ENCODE data around the gene TLX3.

The TLX3 gene

GRCh38 chr5:171306166-171306565, 2.9 kb upstream of the TLX3 start:
- FAIRE-seq (no peak), DNase-seq (ENCODE audit: low spot score) (no peak)

- DNase-seq (ENCODE audit: low spot score) (no peak), FAIRE-seq (no peak)
These were observed 2.1 kb upstream of the TLX3 start for GRCh38 chr5:171306781-171307591.

GRCh38 chr5:171307789-171308452, 1.1 kb upstream of the TLX3 start:
- FAIRE-seq (no peak), DNase-seq (ENCODE audit: low spot score) (no peak)

- no peak for DNase-seq (ENCODE audit: low spot score)
- no peak for FAIRE-seq
These were observed 496 bp downstream of the TLX3 start for GRCh38 chr5:171309276-171310211.

- FAIRE-seq = no peak
These were observed 1.3 kb downstream of the TLX3 start for GRCh38 chr5:171310212-171310818.

GRCh38 chr5:171310819-171311321, 1.8 kb downstream of the TLX3 start:
- no peak for FAIRE-seq
- no peak for DNase-seq (ENCODE audit: low spot score)

More at GRCh38 chr5:171310212-171310818, 1.3 kb downstream of the TLX3 start:
- DNase-seq (ENCODE audit: low spot score) = no peak

- no peak for FAIRE-seq
- DNase-seq (ENCODE audit: low spot score) = no peak
These were observed 2.5 kb downstream of the TLX3 start for GRCh38 chr5:171311322-171312077.

GRCh38 chr5:171312129-171312974, 3.3 kb downstream of the TLX3 start:
- FAIRE-seq = no peak
- no peak for DNase-seq (ENCODE audit: low spot score)

- FAIRE-seq (no peak), DNase-seq (ENCODE audit: low spot score) (no peak)
These were observed 4.6 kb downstream of the TLX3 start for GRCh38 chr5:171313481-171314206.

- FAIRE-seq (no peak), DNase-seq (ENCODE audit: low spot score) (no peak)
These were observed 5.8 kb downstream of the TLX3 start for GRCh38 chr5:171314728-171315385.

- FAIRE-seq = no peak
- no peak for DNase-seq (ENCODE audit: low spot score)
These were observed 6.4 kb downstream of the TLX3 start for GRCh38 chr5:171315386-171315891.

GRCh38 chr5:171315925-171316257, 6.8 kb downstream of the TLX3 start:
- no peak for DNase-seq (ENCODE audit: low spot score)
- no peak for FAIRE-seq

- FAIRE-seq = no peak
- DNase-seq (ENCODE audit: low spot score) = no peak
These were observed 7.4 kb downstream of the TLX3 start for GRCh38 chr5:171316258-171317121.

GRCh38 chr5:171317230-171317629, 8.2 kb downstream of the TLX3 start:
- FAIRE-seq = no peak
- DNase-seq (ENCODE audit: low spot score) = no peak

- FAIRE-seq (no peak), DNase-seq (ENCODE audit: low spot score) (no peak)
These were observed 9.0 kb downstream of the TLX3 start for GRCh38 chr5:171318026-171318425.

- FAIRE-seq (no peak), DNase-seq (ENCODE audit: low spot score) (no peak)
These were observed 12.4 kb downstream of the TLX3 start for GRCh38 chr5:171321447-171321846.

- FAIRE-seq = no peak
- DNase-seq (ENCODE audit: low spot score) = no peak
These were observed 13.5 kb downstream of the TLX3 start for GRCh38 chr5:171322527-171322926.

Data from RCC 7860 (cell line).